ENCODE measurements around the gene PPARGC1A. TPM values are rescaled to one million over a fixed set of nuclear protein-coding genes. Genes with fewer than 3 reads are reported as not detected.

PPARGC1A gene
- polyA plus RNA-seq, 2 of the 4 experiments (the other 2 are of a cell fraction), result 0.04 TPM

GRCh38 chr4:23837371-23837770 is 52.5 kb downstream of the PPARGC1A start:
- no peaks in the 10 kb centered on the region for H3K9me3 ChIP-seq
- no peak for TF ChIP-seq RNF2 (IDR thresholded peaks at IDR 0.05; ENCODE audit: borderline replicate concordance, low read depth)
- TF ChIP-seq TFCP2L1 (CRISPR knock-in tag; IDR thresholded peaks at IDR 0.05), result no peak
- CTCF ChIA-PET, result interaction anchor here (0.5 kb wide), 1 partner anchor 14 kb away, joined by 3 read pairs; no protein-coding TSS in a partner anchor
- FAIRE-seq, result no peak
- POLR2A ChIA-PET, result no interaction called here
- H3K4me1 ChIP-seq, result no peaks in the 10 kb centered on the region
- no peak overlapping the region for H3K27ac ChIP-seq
- no peak overlapping the region for H3K4me2 ChIP-seq
- no peak for ATAC-seq
- H3K4me3 ChIP-seq, result no peak overlapping the region
- no peak for DNase-seq (ENCODE audit: low read depth in 1 of 2, low spot score in 1 of 2)
- 18% methylated on average over 2 of the region's 2 CpGs for WGBS (ENCODE audit: missing lambda C conversion rate)

GRCh38 chr4:23835774-23836478 is 53.9 kb downstream of the PPARGC1A start:
- CTCF ChIA-PET, result no interaction called here
- 15% methylated on average over 8 of the region's 8 CpGs for WGBS (ENCODE audit: missing lambda C conversion rate)
- ATAC-seq, result no peak
- H3K9me3 ChIP-seq, result no peaks in the 10 kb centered on the region
- DNase-seq (ENCODE audit: low read depth in 1 of 2, low spot score in 1 of 2), result no peak
- H3K4me3 ChIP-seq, result no peak overlapping the region
- POLR2A ChIA-PET, result no interaction called here
- TF ChIP-seq CBX8 (IDR thresholded peaks at IDR 0.05) (no peak), BHLHE40 (IDR thresholded peaks at IDR 0.05; ENCODE audit: low read depth, low read length) (no peak), CTCF (IDR thresholded peaks at IDR 0.05) (no peak), FOXS1 (CRISPR knock-in tag; IDR thresholded peaks at IDR 0.05) (no peak), PHF8 (IDR thresholded peaks at IDR 0.05; ENCODE audit: borderline replicate concordance, low read depth) (no peak), MYC (IDR thresholded peaks at IDR 0.05; ENCODE audit: borderline replicate concordance, low read length) (no peak), E2F6 (IDR thresholded peaks at IDR 0.05; ENCODE audit: borderline replicate concordance, low read depth) (no peak), HOXA7 (CRISPR knock-in tag; IDR thresholded peaks at IDR 0.05) (no peak), HES2 (IDR thresholded peaks at IDR 0.05) (no peak), JUN (IDR thresholded peaks at IDR 0.05) (no peak), RNF2 (IDR thresholded peaks at IDR 0.05; ENCODE audit: borderline replicate concordance, low read depth) (no peak), ELK1 (IDR thresholded peaks at IDR 0.05; ENCODE audit: low read depth, low read length) (no peak), TP53 (CRISPR knock-in tag; IDR thresholded peaks at IDR 0.05) (no peak), HEYL (CRISPR knock-in tag; IDR thresholded peaks at IDR 0.05) (no peak), SREBF2 (IDR thresholded peaks at IDR 0.05) (no peak), EHF (CRISPR knock-in tag; IDR thresholded peaks at IDR 0.05) (no peak), HOXB13 (CRISPR knock-in tag; IDR thresholded peaks at IDR 0.05; ENCODE audit: low read depth) (no peak), FOSB (CRISPR knock-in tag; IDR thresholded peaks at IDR 0.05) (no peak), HOXB5 (CRISPR knock-in tag; IDR thresholded peaks at IDR 0.05) (no peak)
- FAIRE-seq, result no peak
- no peaks in the 10 kb centered on the region for H3K4me1 ChIP-seq
- no peak overlapping the region for H3K4me2 ChIP-seq
- no peak overlapping the region for H3K27ac ChIP-seq

GRCh38 chr4:23828779-23829178 is 61.1 kb downstream of the PPARGC1A start:
- H3K9me3 ChIP-seq, result no peaks in the 10 kb centered on the region
- DNase-seq (ENCODE audit: low read depth in 1 of 2, low spot score in 1 of 2) (no peak), FAIRE-seq (no peak), ATAC-seq (no peak)
- ChIA-PET CTCF (no interaction called here), POLR2A (no interaction called here)
- no peak overlapping the region for H3K4me2 ChIP-seq
- TF ChIP-seq FOSL2 (IDR thresholded peaks at IDR 0.05) (no peak), FOSL2 (CRISPR knock-in tag; IDR thresholded peaks at IDR 0.05) (no peak), ZSCAN20 (CRISPR knock-in tag; IDR thresholded peaks at IDR 0.05) (no peak), POLR2A (IDR thresholded peaks at IDR 0.05; ENCODE audit: low read length) (no peak), RCOR1 (IDR thresholded peaks at IDR 0.05; ENCODE audit: low read depth, low read length) (no peak), EHMT2 (IDR thresholded peaks at IDR 0.05; ENCODE audit: low read depth) (no peak)
- no peak overlapping the region for H3K4me3 ChIP-seq
- 18% methylated on average over 4 of the region's 4 CpGs for WGBS (ENCODE audit: missing lambda C conversion rate)
- H3K27ac ChIP-seq, result no peak overlapping the region
- H3K4me1 ChIP-seq, result no peaks in the 10 kb centered on the region
